Middle frontal gyrus (tissue), 1 donor: ENCODE measurements around the gene APC2.
A peak's percentile ranks its signal among the peaks of the same experiment; 100 is the strongest.

Experiments
- DNase-seq: peaks from one replicate; pipeline ENCODE4 v3.0.0-alpha.2; 2015; ENCODE audit warnings: low spot score; ENCODE audit errors: extremely low spot score

APC2 gene, protein sequence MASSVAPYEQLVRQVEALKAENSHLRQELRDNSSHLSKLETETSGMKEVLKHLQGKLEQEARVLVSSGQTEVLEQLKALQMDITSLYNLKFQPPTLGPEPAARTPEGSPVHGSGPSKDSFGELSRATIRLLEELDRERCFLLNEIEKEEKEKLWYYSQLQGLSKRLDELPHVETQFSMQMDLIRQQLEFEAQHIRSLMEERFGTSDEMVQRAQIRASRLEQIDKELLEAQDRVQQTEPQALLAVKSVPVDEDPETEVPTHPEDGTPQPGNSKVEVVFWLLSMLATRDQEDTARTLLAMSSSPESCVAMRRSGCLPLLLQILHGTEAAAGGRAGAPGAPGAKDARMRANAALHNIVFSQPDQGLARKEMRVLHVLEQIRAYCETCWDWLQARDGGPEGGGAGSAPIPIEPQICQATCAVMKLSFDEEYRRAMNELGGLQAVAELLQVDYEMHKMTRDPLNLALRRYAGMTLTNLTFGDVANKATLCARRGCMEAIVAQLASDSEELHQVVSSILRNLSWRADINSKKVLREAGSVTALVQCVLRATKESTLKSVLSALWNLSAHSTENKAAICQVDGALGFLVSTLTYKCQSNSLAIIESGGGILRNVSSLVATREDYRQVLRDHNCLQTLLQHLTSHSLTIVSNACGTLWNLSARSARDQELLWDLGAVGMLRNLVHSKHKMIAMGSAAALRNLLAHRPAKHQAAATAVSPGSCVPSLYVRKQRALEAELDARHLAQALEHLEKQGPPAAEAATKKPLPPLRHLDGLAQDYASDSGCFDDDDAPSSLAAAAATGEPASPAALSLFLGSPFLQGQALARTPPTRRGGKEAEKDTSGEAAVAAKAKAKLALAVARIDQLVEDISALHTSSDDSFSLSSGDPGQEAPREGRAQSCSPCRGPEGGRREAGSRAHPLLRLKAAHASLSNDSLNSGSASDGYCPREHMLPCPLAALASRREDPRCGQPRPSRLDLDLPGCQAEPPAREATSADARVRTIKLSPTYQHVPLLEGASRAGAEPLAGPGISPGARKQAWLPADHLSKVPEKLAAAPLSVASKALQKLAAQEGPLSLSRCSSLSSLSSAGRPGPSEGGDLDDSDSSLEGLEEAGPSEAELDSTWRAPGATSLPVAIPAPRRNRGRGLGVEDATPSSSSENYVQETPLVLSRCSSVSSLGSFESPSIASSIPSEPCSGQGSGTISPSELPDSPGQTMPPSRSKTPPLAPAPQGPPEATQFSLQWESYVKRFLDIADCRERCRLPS (N-terminal part only)

DNA sequence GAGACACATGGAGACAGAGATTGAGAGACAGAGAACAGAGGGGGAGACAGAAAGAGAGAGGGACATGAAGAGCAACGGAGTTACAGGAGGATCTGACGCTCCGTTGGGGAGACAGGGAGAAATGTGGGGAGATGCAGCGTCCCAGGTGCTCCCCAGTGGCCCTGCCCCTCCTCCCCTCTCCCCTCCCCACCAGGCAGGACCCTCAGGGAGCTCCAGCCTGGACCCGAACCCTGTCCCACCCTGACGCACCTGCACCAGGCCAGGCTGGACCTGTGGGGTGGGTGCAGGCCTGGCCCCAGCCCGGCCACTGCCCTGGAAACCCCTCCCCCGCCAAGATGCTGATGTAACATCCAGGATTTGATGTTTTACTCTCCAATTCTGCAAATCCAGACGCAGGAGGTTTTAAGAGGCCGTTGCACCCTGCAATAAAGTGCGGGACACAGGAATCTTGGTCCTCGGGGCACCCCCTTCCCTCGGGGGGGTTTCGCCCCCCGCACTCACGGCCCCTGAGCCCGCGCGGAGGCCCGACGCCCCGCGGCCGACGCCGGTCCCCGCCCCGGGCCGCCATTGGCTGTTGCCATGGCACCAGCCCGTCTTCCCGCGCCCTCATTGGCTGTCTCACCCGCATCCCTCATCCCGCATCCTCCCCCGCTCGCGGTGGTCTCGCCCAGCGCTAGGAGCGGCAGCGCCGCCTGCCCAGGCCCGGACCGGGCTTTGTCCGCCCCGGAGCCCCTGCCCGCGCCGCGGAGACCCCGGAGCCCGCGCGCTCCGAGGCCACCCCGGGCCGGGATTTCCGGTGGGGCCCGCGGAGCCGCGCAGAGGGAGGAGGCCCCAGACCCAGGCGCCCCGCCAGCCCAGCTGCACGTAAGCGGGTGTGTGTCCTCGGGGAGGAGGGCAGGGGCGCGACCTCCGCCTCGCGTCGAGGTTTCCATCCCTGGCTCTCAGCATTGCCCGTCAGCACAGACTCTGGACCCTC is at the start of gene APC2:
APC2 (plus strand) TSS at position 655 of the 976 bp plus-strand sequence. CDS start 2,881 bp downstream, outside the sequence.
- DNase-seq, result peak; percentile 78

DNA sequence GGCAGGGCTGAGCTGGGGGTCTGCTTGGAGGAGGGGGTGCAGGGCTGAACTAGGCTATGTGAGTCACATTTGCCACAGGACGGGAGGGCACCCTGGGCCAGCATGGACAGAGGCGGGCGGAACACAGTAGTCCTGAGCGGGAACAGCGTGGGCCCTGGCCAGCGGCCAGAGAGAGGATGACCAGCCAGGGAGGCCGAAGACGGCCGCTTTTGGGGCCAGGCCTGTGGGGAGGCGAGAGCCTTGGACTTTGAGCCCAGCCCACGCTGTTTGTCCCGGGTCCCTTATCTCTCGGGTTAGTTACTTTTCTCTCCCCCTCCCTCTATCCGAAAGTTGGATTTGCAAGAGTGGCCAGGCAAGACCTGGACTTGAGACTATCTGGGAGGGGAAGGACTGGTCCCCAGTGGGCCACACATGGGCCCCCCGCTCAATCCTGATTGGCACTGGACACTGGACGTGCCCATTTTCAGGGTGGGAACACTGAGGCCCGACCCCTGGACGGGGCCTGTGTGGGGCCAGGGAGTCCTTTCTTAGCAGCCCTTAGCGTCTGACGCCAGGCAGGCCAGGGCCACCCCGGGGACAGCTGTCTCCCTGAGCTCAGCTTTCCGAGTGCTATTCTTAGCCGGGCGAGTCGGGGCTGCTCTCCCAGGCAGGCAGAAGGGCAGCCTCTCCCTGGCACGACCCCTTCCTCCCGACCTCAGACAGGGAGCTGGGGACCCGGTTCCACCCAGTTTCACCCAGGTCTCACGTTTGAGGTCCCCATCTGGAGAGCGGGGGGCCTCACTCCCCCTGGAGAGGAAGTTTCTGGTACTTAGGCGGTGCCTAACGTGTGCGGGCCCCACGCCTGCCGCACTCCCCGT is 49.4 kb upstream of the APC2 start:
- DNase-seq, result no peak

DNA sequence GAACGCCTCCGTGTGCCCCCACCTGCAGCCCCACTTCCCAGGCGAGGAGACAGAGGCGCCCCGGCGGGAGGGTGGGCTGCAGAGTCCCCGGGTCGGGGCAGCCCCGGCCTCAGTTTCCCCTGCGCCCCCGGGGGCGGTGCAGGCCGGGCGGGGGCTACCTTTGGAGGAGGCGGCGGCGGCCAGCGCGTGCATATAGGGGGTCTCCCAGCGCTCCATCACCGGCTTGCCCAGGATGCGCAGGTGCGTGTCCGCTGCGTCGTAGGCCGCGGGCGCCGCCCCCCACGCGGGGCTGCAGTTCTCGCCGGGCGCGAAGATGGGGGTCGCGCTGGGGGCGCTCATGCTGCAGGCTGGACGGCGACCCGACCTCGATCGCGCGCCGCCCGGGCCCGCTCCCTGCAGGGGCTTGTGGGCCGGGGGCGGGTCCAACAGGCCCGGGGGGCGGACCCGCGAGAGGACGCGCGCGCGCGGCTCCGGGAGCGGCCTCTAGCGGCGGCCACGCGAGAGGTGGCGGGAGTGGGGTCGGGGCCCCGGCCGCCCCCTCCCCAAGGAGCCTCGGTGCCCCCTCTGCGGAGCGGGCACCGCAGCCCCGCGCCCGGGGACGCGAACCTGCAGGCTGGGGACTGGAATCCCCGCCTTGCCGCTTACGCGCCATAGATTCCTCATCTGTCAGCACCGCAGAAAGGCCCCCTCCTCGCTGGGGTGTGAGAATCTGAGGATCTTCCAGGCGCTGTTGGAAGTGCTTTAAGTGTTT is 48.6 kb upstream of the APC2 start, which contains the start of gene GAMT:
GAMT (minus strand) TSS at position 405 of the 751 bp plus-strand sequence; CDS start at position 339, 66 bp downstream.
- DNase-seq, result no peak

DNA sequence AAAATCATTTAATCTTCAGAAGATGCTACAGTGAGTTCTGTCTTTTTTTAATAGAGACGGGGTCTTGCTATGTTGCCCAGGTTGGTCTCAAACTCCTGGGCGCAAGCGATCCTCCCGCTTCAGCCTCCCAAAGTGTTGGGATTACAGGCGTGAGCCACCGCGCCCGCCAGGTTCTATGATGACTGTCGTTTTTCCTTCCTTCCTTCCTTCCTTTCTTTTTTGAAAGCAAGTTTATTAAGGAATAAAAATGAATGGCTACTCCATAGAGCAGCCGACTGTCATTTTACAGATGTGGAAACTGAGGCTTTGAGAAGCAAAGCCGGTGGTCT is 48.1 kb upstream of the APC2 start:
- DNase-seq, result no peak

DNA sequence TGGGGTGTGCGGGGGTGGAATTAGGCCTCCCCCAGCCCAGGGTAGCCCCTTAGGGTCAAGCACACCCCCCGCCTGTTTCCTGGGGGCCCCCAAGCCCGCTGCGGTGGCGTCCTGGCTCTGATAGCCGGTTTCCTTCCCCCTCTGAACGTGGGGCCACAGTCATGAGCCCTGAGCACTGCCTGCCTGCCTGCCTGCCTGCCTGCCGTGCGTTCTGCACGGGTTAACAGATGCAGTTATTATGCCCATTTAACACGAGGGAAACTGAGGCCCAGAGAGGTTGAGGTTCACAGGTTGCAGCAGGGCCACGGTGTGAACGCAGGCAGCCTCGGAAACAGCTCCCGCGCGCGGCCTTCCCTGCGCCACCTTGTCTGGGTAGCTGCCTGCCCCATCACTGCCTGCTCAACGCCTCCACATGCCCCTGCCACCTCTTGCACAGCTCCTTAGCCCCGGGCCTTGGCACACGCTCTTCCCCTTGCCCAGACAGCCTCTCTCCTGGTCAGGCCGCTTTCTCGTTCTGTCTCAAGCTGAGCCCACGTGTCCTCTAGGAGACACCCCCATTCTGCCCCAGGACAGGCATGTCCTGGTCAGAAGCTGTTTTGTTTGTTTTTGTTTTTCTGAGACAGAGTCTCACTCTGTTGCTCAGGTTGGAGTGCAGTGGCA is 47.4 kb upstream of the APC2 start:
- DNase-seq, result no peak

DNA sequence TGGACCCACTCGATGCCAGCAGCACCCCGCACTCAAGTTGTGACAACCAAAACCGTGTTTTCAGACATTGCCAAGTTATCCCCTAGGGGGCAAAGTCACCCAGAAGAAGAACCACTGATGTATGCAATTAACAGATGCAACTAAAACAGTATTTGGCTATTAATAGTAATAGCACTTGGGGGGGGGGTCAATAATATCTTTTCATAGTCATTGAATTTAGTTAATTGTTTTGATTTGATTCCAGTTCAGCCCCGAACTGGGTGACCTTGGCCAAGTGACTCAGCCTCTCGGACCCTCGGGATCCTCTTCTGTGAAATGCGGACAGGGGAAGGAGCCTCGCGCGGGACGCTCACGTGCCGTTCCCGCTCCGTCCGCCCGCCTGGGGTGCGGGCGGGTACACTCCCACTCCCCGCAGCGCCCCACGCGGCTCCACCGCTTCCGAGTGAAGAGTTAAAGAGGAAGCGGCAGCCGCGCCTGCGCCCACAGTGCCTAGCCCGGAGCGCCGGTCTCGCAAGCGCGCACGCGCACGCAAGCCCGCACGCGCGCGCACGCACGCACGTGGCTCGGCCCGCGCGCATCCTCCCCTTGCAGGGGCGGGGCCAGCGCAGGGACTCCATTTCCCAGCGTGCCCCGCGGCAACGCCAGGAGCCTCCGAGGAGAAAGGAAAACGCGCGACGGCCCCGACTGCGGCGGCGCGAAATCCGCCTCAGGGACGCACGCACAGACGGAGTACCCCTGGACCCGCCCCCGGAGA is 43.0 kb upstream of the APC2 start:
- DNase-seq, result peak; percentile 96

DNA sequence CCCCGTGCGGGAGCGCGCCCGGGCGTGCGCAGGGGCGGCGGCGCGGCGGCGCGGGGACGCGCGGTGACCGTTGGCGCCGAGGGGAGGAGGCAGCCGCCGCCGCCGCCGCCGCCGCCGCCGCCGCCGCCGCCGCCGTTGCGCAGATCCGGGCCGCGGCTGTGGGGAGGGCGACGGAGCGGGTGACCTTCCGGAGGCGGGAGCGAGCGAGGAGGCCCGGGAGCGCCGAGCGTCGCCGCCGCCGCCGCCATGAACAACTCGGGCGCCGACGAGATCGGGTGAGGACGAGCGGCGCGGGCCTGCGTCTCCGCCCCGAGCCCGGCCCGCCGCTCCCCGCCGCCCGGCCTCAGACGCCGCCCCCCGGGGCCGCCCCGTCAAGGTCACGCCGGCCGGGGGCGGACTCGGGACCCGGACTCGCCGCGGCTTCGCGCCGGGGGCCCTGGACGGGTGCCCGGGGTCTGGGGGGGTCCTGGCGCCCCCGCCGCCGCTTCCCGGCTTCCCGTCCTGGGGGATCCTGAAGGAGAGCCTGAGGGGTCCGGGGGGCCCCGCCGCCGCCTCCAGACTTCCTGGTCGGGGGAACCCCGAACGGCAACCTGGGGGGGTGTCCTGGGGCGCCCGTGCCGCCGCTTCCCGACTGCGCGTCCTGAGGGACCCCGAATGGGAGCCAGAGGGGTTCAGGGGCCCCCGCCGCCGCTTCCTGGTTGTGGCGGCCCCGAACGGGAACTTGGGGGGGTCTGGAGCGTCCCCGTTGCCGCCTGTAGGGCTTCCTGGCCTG is 42.2 kb upstream of the APC2 start, which contains the start of gene DAZAP1:
DAZAP1 (plus strand) TSS at position 59 of the 772 bp plus-strand sequence; CDS start at position 247, 188 bp downstream.
- DNase-seq, result no peak

DNA sequence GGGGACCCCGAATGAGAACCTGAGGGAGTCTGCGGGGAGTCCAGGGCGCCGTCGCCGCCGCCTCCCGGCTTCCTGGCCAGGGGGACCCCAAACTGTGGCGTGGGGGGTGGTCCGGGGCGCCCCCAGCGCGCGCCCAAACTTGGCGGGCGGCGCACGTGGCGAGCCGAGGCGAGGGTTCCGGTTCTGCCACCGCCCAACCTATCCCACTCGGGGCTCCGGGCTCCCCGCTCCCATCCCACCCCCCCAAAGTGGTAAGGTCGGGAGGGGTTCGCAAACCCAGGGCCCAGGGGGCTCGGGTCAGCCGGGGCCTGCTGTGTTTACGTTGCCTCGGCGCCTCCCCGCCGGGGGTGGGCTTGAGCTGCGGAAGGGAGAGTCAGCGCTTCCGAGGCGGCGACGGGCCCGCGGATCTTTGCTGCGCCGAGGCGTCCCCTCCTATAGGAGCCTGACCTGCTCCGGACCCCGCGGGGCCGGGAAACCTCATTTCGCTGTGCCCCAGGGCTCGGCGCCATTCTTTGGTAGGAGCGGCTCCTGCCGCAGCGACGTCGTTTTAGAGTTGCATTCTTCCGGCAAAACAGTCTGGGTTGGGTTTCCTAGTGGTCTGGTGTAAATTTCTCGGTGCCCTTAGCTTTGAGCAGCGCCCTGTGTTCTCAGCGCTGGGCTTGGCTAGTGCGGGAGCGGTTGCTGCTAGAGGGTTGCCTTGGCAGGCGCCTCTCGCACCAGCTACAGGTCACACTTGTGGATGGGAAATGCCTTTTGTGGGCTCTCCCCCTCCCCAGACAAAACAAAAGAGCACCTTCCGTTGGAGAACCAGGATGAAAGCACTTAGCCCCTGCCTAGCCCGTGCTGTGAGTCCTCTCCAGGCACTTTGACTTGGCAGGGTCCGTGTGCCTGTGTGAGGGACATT is 41.4 kb upstream of the APC2 start:
- no peak for DNase-seq

DNA sequence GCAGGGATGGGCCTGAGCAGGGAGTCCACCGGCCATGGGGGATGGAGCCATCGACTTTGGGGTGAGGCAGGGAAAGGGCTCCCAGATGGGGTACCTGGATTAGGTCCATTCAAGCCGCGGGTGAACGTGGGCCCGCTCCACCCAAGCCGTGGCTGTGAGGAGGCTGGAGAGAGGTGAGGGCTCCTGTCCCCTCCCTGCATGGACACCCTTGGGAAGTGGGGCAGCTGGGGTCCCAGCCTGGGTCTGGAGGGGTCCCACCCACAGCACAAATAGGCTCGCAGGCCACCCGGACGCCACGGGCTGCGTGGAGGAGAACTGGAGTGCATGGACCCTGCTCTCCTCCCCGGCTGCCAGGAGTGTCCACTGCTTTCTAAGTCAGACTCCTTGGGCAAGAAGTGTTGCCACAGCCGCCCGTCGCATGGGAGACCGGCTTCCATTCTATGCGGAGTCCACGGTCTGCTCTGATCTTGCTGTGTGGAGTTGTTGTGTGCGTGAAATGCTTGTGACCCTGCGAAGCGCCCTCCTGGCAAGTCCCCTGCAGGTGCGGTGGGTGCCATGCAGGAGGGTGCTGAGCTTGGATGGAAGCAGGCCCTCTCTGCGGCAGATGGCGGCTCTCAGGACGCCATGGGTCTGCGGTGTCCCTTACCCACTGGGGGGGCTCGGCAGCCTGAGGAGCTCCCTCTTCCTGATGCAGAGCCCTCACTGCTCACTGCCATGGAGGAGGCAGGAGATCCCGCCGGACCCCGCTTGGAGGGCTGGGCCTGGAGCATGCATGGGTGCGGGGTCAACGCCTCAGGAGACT is 40.5 kb upstream of the APC2 start:
- no peak for DNase-seq

DNA sequence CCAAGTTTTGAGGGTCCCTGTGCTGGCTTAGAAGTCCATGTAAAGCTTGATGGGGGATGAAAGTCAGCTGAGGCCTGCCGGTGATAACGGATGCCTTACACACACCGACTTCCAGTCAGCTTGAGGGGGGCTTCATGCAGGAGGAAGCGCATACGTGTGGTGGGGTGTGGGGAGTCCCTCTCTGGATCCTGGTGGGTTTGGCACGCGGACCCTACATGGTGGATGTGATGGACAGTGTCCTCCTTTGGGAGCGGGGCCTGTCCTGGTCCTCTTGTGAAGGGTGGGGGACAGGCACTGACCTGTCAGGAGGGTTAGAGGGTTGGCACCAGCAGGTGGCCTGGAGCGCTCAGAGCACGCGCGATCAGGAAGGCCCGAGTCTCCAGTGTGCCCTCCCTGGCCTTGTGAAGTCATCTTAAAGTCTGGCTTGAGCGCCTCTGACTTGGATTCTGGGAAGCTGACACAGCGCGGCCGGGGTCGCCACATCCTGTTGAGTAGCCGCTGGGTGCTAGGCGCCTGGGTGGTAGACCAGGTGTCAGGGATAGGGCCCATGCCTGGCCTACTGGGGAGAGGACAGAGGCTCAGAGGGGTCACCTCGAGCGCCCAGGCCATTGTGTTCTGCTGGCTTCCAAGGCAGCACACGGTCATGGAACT is 39.7 kb upstream of the APC2 start:
- no peak for DNase-seq

DNA sequence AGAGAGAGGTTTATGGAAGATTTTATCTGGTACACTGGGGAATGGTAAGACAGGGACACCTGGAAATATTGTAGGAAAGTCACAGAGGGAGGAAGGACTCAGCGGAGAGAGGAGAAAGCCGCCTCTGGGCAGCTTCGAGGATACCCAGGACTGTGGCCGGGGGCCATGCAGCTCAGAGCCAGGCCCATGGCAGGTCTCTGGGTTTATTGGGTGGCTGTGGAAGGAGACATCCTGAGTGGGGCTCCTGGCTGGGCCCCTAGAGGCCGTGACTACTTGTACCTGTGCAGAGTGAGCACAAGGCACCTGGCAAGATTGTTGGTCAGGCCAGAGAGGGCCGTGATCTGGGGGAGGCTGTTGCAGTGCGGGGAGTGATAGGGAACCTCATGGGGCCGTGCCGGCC is 39.1 kb upstream of the APC2 start:
- DNase-seq, result no peak

DNA sequence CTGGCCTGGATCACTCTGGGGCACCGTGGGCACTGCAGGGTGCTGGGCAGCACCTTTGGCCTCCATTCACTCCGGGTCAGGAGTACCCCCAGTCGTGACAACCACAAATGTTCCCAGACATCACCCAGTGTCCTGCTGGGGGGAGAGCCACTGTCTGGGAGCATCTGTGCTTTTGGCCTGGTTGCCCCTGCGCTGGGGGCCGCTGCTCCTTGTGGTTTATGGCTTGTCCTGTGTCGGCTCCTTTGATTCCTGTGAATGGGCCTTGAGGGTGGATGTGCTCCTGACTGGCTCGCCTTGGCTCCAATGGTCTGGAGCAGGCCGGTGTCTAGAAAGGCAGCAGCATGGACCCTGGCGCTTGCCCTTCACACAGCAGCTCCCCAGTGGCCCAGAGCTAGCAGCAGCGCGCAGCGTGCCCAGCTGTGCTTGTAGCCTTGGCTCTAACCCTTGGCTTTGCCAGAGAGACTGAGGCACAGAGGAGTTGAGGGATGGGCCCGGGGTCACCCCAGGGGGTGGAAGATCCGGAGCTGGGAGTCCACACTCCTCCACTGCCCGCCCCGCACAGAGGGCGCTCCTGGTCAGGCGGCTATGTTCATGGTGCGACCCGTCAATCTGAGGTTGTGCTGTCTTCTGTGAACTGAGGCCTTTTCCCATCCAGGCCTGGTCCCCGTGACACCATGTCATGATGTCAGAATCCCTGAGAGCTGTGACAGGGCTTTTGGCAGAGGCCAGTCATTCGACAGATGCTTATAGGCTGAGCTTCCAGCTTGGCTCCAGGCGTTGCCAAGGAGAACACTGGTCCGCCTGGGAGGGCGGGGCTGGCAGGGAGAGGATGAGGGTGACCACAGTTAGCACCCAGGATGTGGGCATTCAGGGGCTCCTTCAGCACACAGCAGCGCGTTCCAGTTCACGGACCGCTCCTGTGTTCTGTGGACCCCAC is 38.4 kb upstream of the APC2 start:
- DNase-seq, result peak; percentile 87

DNA sequence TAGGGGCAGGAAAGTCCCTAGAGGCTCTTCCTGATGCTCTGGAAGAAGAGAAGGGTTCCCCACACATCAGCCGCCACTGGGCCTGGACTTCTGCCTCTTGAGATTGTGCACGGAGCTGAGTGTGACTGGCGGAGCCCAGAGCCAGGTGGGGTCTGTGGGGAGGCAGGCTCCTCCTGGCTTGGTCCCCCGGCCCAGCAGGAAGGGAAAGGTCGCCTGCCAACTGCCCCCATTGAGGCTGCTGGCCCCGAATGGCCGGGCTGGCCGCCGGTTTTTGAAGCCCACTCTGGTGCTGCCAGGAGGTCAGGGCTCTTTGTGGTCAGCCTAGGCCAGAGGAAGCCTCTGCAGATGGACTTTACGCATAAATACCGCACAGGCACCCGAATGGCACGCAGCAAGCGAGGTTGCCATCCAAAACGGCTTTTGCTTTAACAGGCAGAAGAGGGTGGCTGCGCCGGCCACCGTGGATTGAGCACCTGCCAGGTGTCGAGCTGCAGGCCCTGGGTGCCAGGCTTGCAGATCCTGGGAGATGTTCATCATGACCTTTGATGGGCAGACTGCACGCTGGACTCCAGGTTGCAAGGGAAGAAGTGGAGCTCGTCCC is 37.5 kb upstream of the APC2 start:
- no peak for DNase-seq
